ENCODE measurements around the gene STAG1. TPM values are rescaled to one million over a fixed set of nuclear protein-coding genes. Genes with fewer than 3 reads are reported as not detected.
"Not testable (repeated sequence)": the region's sequence is repeated elsewhere in the genome, so short reads cannot be mapped to it uniquely, and the experiment has no call there.

STAG1 gene
- total RNA-seq, result 10 to 100 TPM; 26.8 to 29.8 TPM
- polyA plus RNA-seq (2013, experiment 1 of 2), result 20.2 TPM
- polyA plus RNA-seq (2013, experiment 2 of 2), result 22.0 TPM
- long read RNA-seq, experiment 1, full-length matches to known transcripts, result 1 of 11 reads
- long read RNA-seq, experiment 1, partial matches to known transcripts, result 6 of 11 reads
- long read RNA-seq, experiment 1, other reads (novel, unspliced or antisense), result 4 of 11 reads
- long read RNA-seq, experiment 2, full-length matches to known transcripts, result 12 of 43 reads
- long read RNA-seq, experiment 2, partial matches to known transcripts, result 7 of 43 reads
- long read RNA-seq, experiment 2, other reads (novel, unspliced or antisense), result 24 of 43 reads
- long read RNA-seq, experiment 3, full-length matches to known transcripts, result 24 of 60 reads
- long read RNA-seq, experiment 3, partial matches to known transcripts, result 11 of 60 reads
- long read RNA-seq, experiment 3, other reads (novel, unspliced or antisense), result 25 of 60 reads
- long read RNA-seq, experiment 4, full-length matches to known transcripts, result 1 of 4 reads
- long read RNA-seq, experiment 4, partial matches to known transcripts, result 1 of 4 reads
- long read RNA-seq, experiment 4, other reads (novel, unspliced or antisense), result 2 of 4 reads

- Mint-ChIP-seq H3K27me3 (ENCODE audit: insufficient read depth) (no peaks in the 10 kb centered on the region), H3K27ac (peak within 1 kb of the TSS; percentile 99), H3K4me3 (peak within 1 kb of the TSS; percentile 72), H3K4me1 (peaks cover 35% of the 10 kb centered on the region), H3K36me3 (ENCODE audit: low read depth) (peaks cover 2% of the 10 kb centered on the region), H3K9me3 (no peaks in the 10 kb centered on the region)
- Histone ChIP-seq H3K27ac (ENCODE audit: low read depth, low read length) (peak within 1 kb of the TSS; percentile 99), H3K36me3 (ENCODE audit: control insufficient read depth, insufficient read depth, low read length) (no peaks in the 10 kb centered on the region), H3K4me3 (ENCODE audit: low read length) (peak within 1 kb of the TSS; percentile 95), H3K27me3 (ENCODE audit: control insufficient read depth, insufficient read depth, low read length, poor library complexity, severe bottlenecking) (no peaks in the 10 kb centered on the region), H3K9ac (ENCODE audit: extremely low read depth, low read length, poor library complexity, severe bottlenecking) (peak within 1 kb of the TSS; percentile 82), H3K9me3 (ENCODE audit: control insufficient read depth, low read length) (no peaks in the 10 kb centered on the region), H3K4me1 (ENCODE audit: control insufficient read depth, insufficient read depth, low read length) (peaks cover 8% of the 10 kb centered on the region)
- WGBS, 2 experiments (ENCODE audit: insufficient coverage in 1 of 2, insufficient read length in 1 of 2), result 0% methylated on average over 5 to 27 of the region's 27 CpGs
- peak; percentile 95 for TF ChIP-seq CTCF (conservative IDR thresholded peaks at IDR 0.05)
- no peak for DNase-seq
Measured at GRCh38 chr3:136752172-136752421, at the start of gene STAG1. STAG1 (minus strand) TSS chr3:136752378; CDS start chr3:136630898, 121,480 bp downstream.

GRCh38 chr3:136801146-136801545, 49.0 kb upstream of the STAG1 start:
- H3K4me1 ChIP-seq (ENCODE audit: control insufficient read depth, insufficient read depth, low read length); H3K27ac Mint-ChIP-seq; H3K36me3 Mint-ChIP-seq (ENCODE audit: low read depth); H3K4me1 Mint-ChIP-seq; H3K27ac ChIP-seq (ENCODE audit: low read depth, low read length); H3K4me3 Mint-ChIP-seq; H3K9me3 Mint-ChIP-seq; H3K4me3 ChIP-seq (ENCODE audit: low read length); H3K9me3 ChIP-seq (ENCODE audit: control insufficient read depth, low read length); H3K27me3 Mint-ChIP-seq (ENCODE audit: insufficient read depth); H3K36me3 ChIP-seq (ENCODE audit: control insufficient read depth, insufficient read depth, low read length); H3K9ac ChIP-seq (ENCODE audit: extremely low read depth, low read length, poor library complexity, severe bottlenecking); DNase-seq; H3K27me3 ChIP-seq (ENCODE audit: control insufficient read depth, insufficient read depth, low read length, poor library complexity, severe bottlenecking): not testable (repeated sequence)
- 91 to 96% methylated on average over 6 to 10 of the region's 10 CpGs for WGBS, 2 experiments (ENCODE audit: insufficient coverage in 1 of 2, insufficient read length in 1 of 2)

- no peak for DNase-seq
- 93 to 100% methylated on average over 1 to 4 of the region's 4 CpGs for WGBS, 2 experiments (ENCODE audit: insufficient coverage in 1 of 2, insufficient read length in 1 of 2)
- peak overlapping the region; percentile 70 for H3K27ac ChIP-seq (ENCODE audit: low read depth, low read length)
- no peaks in the 10 kb centered on the region for H3K27me3 ChIP-seq (ENCODE audit: control insufficient read depth, insufficient read depth, low read length, poor library complexity, severe bottlenecking)
- H3K9me3 ChIP-seq (ENCODE audit: control insufficient read depth, low read length), result no peaks in the 10 kb centered on the region
- Mint-ChIP-seq H3K4me3 (no peak overlapping the region), H3K9me3 (no peaks in the 10 kb centered on the region), H3K27ac (no peak overlapping the region), H3K36me3 (ENCODE audit: low read depth) (no peaks in the 10 kb centered on the region), H3K27me3 (ENCODE audit: insufficient read depth) (no peaks in the 10 kb centered on the region), H3K4me1 (peaks cover 3% of the 10 kb centered on the region)
- no peak overlapping the region for H3K4me3 ChIP-seq (ENCODE audit: low read length)
- H3K4me1 ChIP-seq (ENCODE audit: control insufficient read depth, insufficient read depth, low read length), result no peaks in the 10 kb centered on the region
- no peak overlapping the region for H3K9ac ChIP-seq (ENCODE audit: extremely low read depth, low read length, poor library complexity, severe bottlenecking)
- no peak for TF ChIP-seq CTCF (conservative IDR thresholded peaks at IDR 0.05)
- H3K36me3 ChIP-seq (ENCODE audit: control insufficient read depth, insufficient read depth, low read length), result no peaks in the 10 kb centered on the region
Measured at GRCh38 chr3:136792556-136793330, 40.6 kb upstream of the STAG1 start.

All from endodermal cell (in vitro differentiated cells).